Skin of body (tissue), 2 donors: ENCODE results near the gene PCDHGC5. TPM values are rescaled to one million over a fixed set of nuclear protein-coding genes. Genes with fewer than 3 reads are reported as not detected.
A peak's percentile ranks its signal among the peaks of the same experiment; 100 is the strongest.

Source experiments
- DNase-seq: peaks from one replicate; lab custom pipeline; 2025; lab: John Stamatoyannopoulos, UW
- total RNA-seq: library from RNA; depleted of rRNA; stranded (reverse); fragments of >200 nt; gene quantifications from one replicate; pipeline ENCODE4 v1.2.3, GENCODE V29; 2014

PCDHGC5 gene
- total RNA-seq, 1 donor from 2014 or later = 2.9 TPM

GRCh38 chr5:141512390-141512910 lies 23.6 kb downstream of the PCDHGC5 start:
- DNase-seq = no peak

- peak; percentile 78 for DNase-seq
Observed at GRCh38 chr5:141512911-141513626, 24.2 kb downstream of the PCDHGC5 start.

- peak; percentile 90 for DNase-seq
Observed at GRCh38 chr5:141513627-141514329, 24.9 kb downstream of the PCDHGC5 start.

GRCh38 chr5:141514330-141515133 lies 25.7 kb downstream of the PCDHGC5 start:
- no peak for DNase-seq

GRCh38 chr5:141515141-141515540 lies 26.3 kb downstream of the PCDHGC5 start:
- no peak for DNase-seq

- no peak for DNase-seq
Observed at GRCh38 chr5:141515946-141516671, 27.2 kb downstream of the PCDHGC5 start.

GRCh38 chr5:141516672-141517025 lies 27.8 kb downstream of the PCDHGC5 start:
- no peak for DNase-seq

- DNase-seq = no peak
Observed at GRCh38 chr5:141517312-141517711, 28.4 kb downstream of the PCDHGC5 start.

- peak; percentile 29 for DNase-seq
Observed at GRCh38 chr5:141517880-141518617, 29.2 kb downstream of the PCDHGC5 start.

GRCh38 chr5:141518618-141519015 lies 29.7 kb downstream of the PCDHGC5 start:
- no peak for DNase-seq

GRCh38 chr5:141519605-141520565 lies 31.0 kb downstream of the PCDHGC5 start:
- DNase-seq = no peak

- peak; percentile 92 for DNase-seq
Observed at GRCh38 chr5:141521244-141521781, 32.4 kb downstream of the PCDHGC5 start.

GRCh38 chr5:141522301-141522700 lies 33.4 kb downstream of the PCDHGC5 start:
- no peak for DNase-seq

- DNase-seq = no peak
Observed at GRCh38 chr5:141523991-141524390, 35.1 kb downstream of the PCDHGC5 start.

- peak; percentile 99 for DNase-seq
Observed at GRCh38 chr5:141524604-141525597, 36.0 kb downstream of the PCDHGC5 start.

- DNase-seq = no peak
Observed at GRCh38 chr5:141525653-141526052, 36.8 kb downstream of the PCDHGC5 start.

GRCh38 chr5:141527426-141527825 lies 38.5 kb downstream of the PCDHGC5 start:
- DNase-seq = no peak
